Upper lobe of left lung (tissue), 6 donors: ENCODE results near the gene SYNCRIP. TPM values are rescaled to one million over a fixed set of nuclear protein-coding genes. Genes with fewer than 3 reads are reported as not detected.

Experiments used
- ATAC-seq, 2 donors: fragments of 200-7000 bp; cut with Tn5 transposase; one replicate each; pipeline ENCODE4 v1.9.1; 2022; ENCODE audit warnings: mild to moderate bottlenecking in 2 of 2, moderate library complexity in 2 of 2; ENCODE audit not compliant: low FRiP score in 2 of 2
- DNase-seq, 2 donors: peaks; one replicate each; pipeline ENCODE4 v3.0.0-alpha.2; 2019 to 2020
- H3K27ac ChIP-seq, 4 donors: fragments of 200-600 bp; sonication (generic); one replicate each; pipeline ENCODE4 v1.5.1; 2016 to 2019
- H3K27me3 ChIP-seq, 4 donors: fragments of 200-600 bp; sonication (generic); one replicate each; pipeline ENCODE4 v1.5.1; 2017 to 2019
- H3K36me3 ChIP-seq, 4 donors: fragments of 200-600 bp; sonication (generic); one replicate each; pipeline ENCODE4 v1.5.1; 2016 to 2019
- H3K4me1 ChIP-seq, 4 donors: fragments of 200-600 bp; sonication (generic); one replicate each; pipeline ENCODE4 v1.5.1; 2018 to 2019
- H3K4me3 ChIP-seq, 4 donors: fragments of 200-600 bp; sonication (generic); one replicate each; pipeline ENCODE4 v1.5.1; 2017 to 2019; ENCODE audit warnings: mild to moderate bottlenecking in 2 of 4, moderate library complexity in 1 of 4
- H3K9me3 ChIP-seq, 4 donors: fragments of 200-600 bp; sonication (generic); one replicate each; pipeline ENCODE4 v1.5.1; 2018 to 2019
- CTCF ChIP-seq, 6 experiments: fragments of 450-650 bp in 4 of 6; fragments of 200-600 bp in 2 of 6; sonication (generic) in 2 of 6; IDR thresholded peaks; one replicate each; pipeline ENCODE4 v1.5.1; 2016 to 2019; ENCODE audit warnings: antibody characterized with exemption in 6 of 6
- EP300 ChIP-seq, 4 donors: sonication (generic); formaldehyde crosslinking; IDR thresholded peaks; one replicate each; pipeline ENCODE4 v1.5.1; 2017; ENCODE audit warnings: antibody characterized with exemption in 4 of 4, control low read depth in 2 of 4
- POLR2A ChIP-seq, 4 donors: fragments of 450-650 bp; IDR thresholded peaks; one replicate each; pipeline ENCODE4 v1.5.1; 2016 to 2017; ENCODE audit warnings: antibody characterized with exemption in 4 of 4, mild to moderate bottlenecking in 2 of 4
- POLR2AphosphoS5 ChIP-seq, 2 donors: sonication (generic); formaldehyde crosslinking; IDR thresholded peaks; one replicate each; pipeline ENCODE4 v1.5.1; 2017; ENCODE audit warnings: antibody characterized with exemption in 2 of 2
- WGBS, 2 donors: methylation state at CpG; one replicate each; pipeline ENCODE4 v1.1.5; 2017 to 2018; 5-methylcytosine and 5-hydroxymethylcytosine counted together
- total RNA-seq, 6 donors: library from RNA; depleted of rRNA in 4 of 6; stranded (reverse); fragments of >200 nt in 4 of 6; gene quantifications; one replicate each; pipeline versions ENCODE4 v1.1.0 to v1.2.1, GENCODE V29; 2016 to 2021
- donor health status: DM: no; HTN: no; CAD: no; lungs with moderate emphysema.
- donor health status: DM: no; HTN: yes; CAD: no; lungs with severe emphysema.

The SYNCRIP gene
- total RNA-seq, 6 donors from 2014 or later, result 30.4 to 87.8 (median 65.1) TPM

- peaks cover 8 to 16% (median 14%) of the 10 kb centered on the region in 4 donors for H3K4me1 ChIP-seq
- H3K4me3 ChIP-seq, result no peak overlapping the region
- ATAC-seq, result no peak
- H3K36me3 ChIP-seq, result peaks cover 0 to 8% (median 0%) of the 10 kb centered on the region in 4 donors
- DNase-seq, result no peak
- no peaks in the 10 kb centered on the region for H3K9me3 ChIP-seq
- H3K27ac ChIP-seq, result peak overlapping the region in 1 of 4 donors; percentile 19
- H3K27me3 ChIP-seq, result no peaks in the 10 kb centered on the region
- TF ChIP-seq POLR2AphosphoS5 (IDR thresholded peaks at IDR 0.05), result no peak
- no peak for TF ChIP-seq CTCF (IDR thresholded peaks at IDR 0.05)
- TF ChIP-seq POLR2A (IDR thresholded peaks at IDR 0.05), result no peak
- TF ChIP-seq EP300 (IDR thresholded peaks at IDR 0.05), result no peak
- 63 to 65% methylated on average over 3 of the region's 3 CpGs for WGBS, 2 donors
Observed at GRCh38 chr6:85670573-85670972, 27.9 kb upstream of the SYNCRIP start.

- 43 to 49% methylated on average over 4 of the region's 4 CpGs for WGBS, 2 donors
- peaks cover 0 to 10% (median 0%) of the 10 kb centered on the region in 4 donors for H3K36me3 ChIP-seq
- H3K4me3 ChIP-seq, result no peak overlapping the region
- no peaks in the 10 kb centered on the region for H3K9me3 ChIP-seq
- peak overlapping the region in 1 of 4 donors; percentile 1 for H3K27ac ChIP-seq
- H3K27me3 ChIP-seq, result no peaks in the 10 kb centered on the region
- TF ChIP-seq EP300 (IDR thresholded peaks at IDR 0.05) (no peak), POLR2A (IDR thresholded peaks at IDR 0.05) (no peak), POLR2AphosphoS5 (IDR thresholded peaks at IDR 0.05) (no peak), CTCF (IDR thresholded peaks at IDR 0.05) (no peak)
- H3K4me1 ChIP-seq, result peaks cover 3 to 8% (median 6%) of the 10 kb centered on the region in 4 donors
- no peak for DNase-seq
- ATAC-seq, result peak in 1 of 2 donors; percentile 16
Observed at GRCh38 chr6:85669735-85670194, 27.1 kb upstream of the SYNCRIP start.

- H3K4me1 ChIP-seq, result no peaks in the 10 kb centered on the region
- H3K36me3 ChIP-seq, result peaks cover 0 to 10% (median 0%) of the 10 kb centered on the region in 4 donors
- H3K27ac ChIP-seq, result no peak overlapping the region
- TF ChIP-seq POLR2AphosphoS5 (IDR thresholded peaks at IDR 0.05) (no peak), EP300 (IDR thresholded peaks at IDR 0.05) (no peak), CTCF (IDR thresholded peaks at IDR 0.05) (no peak), POLR2A (IDR thresholded peaks at IDR 0.05) (no peak)
- no peak for DNase-seq
- ATAC-seq, result no peak
- no peaks in the 10 kb centered on the region for H3K27me3 ChIP-seq
- peaks cover 0 to 5% (median 2%) of the 10 kb centered on the region in 4 donors for H3K9me3 ChIP-seq
- H3K4me3 ChIP-seq, result no peak overlapping the region
Observed at GRCh38 chr6:85662251-85662650, 19.6 kb upstream of the SYNCRIP start.

- peak in 1 of 2 donors; percentile 42 for ATAC-seq
- no peaks in the 10 kb centered on the region for H3K4me1 ChIP-seq
- WGBS, 2 donors, result 71 to 88% methylated on average over 4 to 6 of the region's 6 CpGs
Observed at GRCh38 chr6:85660181-85660611, 17.5 kb upstream of the SYNCRIP start.

More at GRCh38 chr6:85660181-85660611, 17.5 kb upstream of the SYNCRIP start:
- Histone ChIP-seq H3K36me3 (peaks cover 0 to 2% (median 0%) of the 10 kb centered on the region in 4 donors), H3K4me3 (no peak overlapping the region), H3K9me3 (peaks cover 0 to 5% (median 2%) of the 10 kb centered on the region in 4 donors), H3K27me3 (no peaks in the 10 kb centered on the region), H3K27ac (no peak overlapping the region)
- no peak for TF ChIP-seq EP300 (IDR thresholded peaks at IDR 0.05)
- no peak for TF ChIP-seq POLR2AphosphoS5 (IDR thresholded peaks at IDR 0.05)
- TF ChIP-seq CTCF (IDR thresholded peaks at IDR 0.05), result no peak
- no peak for TF ChIP-seq POLR2A (IDR thresholded peaks at IDR 0.05)
- no peak for DNase-seq
